IMR-90 (cell line): Measurements from ENCODE around the gene SCLY. TPM values are rescaled to one million over a fixed set of nuclear protein-coding genes. Genes with fewer than 3 reads are reported as not detected.

ENCODE experiments used
- ATAC-seq: fragments of 200-7000 bp; cut with Tn5 transposase; 2 replicates; pipeline ENCODE4 v1.9.1; 2020; ENCODE audit warnings: low read depth, mild to moderate bottlenecking, moderate library complexity
- BruUV-seq: library from RNA; stranded (reverse); fragments of 400-500 nt; replicated peaks from 2 replicates; lab custom pipeline; 2021; lab: Mats Ljungman, UMichigan
- CTCF ChIA-PET: fragments of 300-600 bp; formaldehyde crosslinking; extraction: SDS; loops from one replicate; lab custom pipeline; 2021; ENCODE audit warnings: antibody characterized with exemption; lab: Yijun Ruan, JAX
- POLR2A ChIA-PET: fragments of 300-600 bp; sonication (Branson Sonifier 250); formaldehyde crosslinking; loops from one replicate; lab custom pipeline; 2022; ENCODE audit warnings: antibody characterized with exemption; ENCODE audit not compliant: unreplicated experiment; lab: Charles Lee
- DNase-seq: peaks from one replicate; pipeline ENCODE4 v3.0.0; 2013
- H2AFZ ChIP-seq: replicated peaks from 2 replicates; pipeline ENCODE3; 2013; ENCODE audit warnings: low read length, mild to moderate bottlenecking; ENCODE audit not compliant: poor library complexity
- H2AK5ac ChIP-seq: 2 replicates; pipeline ENCODE4 v1.6.1; 2013; ENCODE audit warnings: low read depth, low read length, inconsistent platforms
- H2AK9ac ChIP-seq: replicated peaks from 2 replicates; pipeline ENCODE3; 2013; ENCODE audit warnings: mild to moderate bottlenecking, low read depth, low read length, moderate library complexity; ENCODE audit not compliant: poor library complexity
- H2BK120ac ChIP-seq: 2 replicates; pipeline ENCODE4 v1.6.1; 2013; ENCODE audit warnings: low read depth, low read length, inconsistent platforms
- H2BK15ac ChIP-seq: 3 replicates; pipeline ENCODE4 v1.6.1; 2013; ENCODE audit warnings: low read depth, low read length, inconsistent platforms
- H2BK20ac ChIP-seq: 2 replicates; pipeline ENCODE4 v1.6.1; 2013; ENCODE audit warnings: low read depth, mild to moderate bottlenecking, inconsistent platforms, low read length, moderate library complexity
- H2BK5ac ChIP-seq: 2 replicates; pipeline ENCODE4 v1.6.1; 2013; ENCODE audit warnings: mild to moderate bottlenecking, low read depth, low read length, inconsistent platforms; ENCODE audit not compliant: poor library complexity, severe bottlenecking
- H3K14ac ChIP-seq: replicated peaks from 2 replicates; pipeline ENCODE4 v1.6.1; 2013; ENCODE audit warnings: low read depth, low read length, inconsistent platforms
- H3K18ac ChIP-seq: 2 replicates; pipeline ENCODE4 v1.6.1; 2013; ENCODE audit warnings: low read depth, low read length, control low read depth
- H3K23ac ChIP-seq: 2 replicates; pipeline ENCODE4 v1.6.1; 2013; ENCODE audit warnings: low read depth, low read length, inconsistent platforms
- H3K27ac ChIP-seq: 2 replicates; pipeline ENCODE4 v1.5.1; 2013; ENCODE audit warnings: mild to moderate bottlenecking, control low read depth, low read length; ENCODE audit not compliant: insufficient read depth
- H3K27me3 ChIP-seq: 2 replicates; pipeline ENCODE4 v1.6.1; 2013; ENCODE audit warnings: low read length; ENCODE audit not compliant: control insufficient read depth, insufficient read depth
- H3K36me3 ChIP-seq: 2 replicates; pipeline ENCODE4 v1.6.1; 2013; ENCODE audit warnings: low read length, mixed read lengths; ENCODE audit not compliant: control insufficient read depth, insufficient read depth
- H3K4ac ChIP-seq: 2 replicates; pipeline ENCODE4 v1.6.1; 2013; ENCODE audit warnings: low read depth, low read length, inconsistent platforms
- H3K4me1 ChIP-seq: 2 replicates; pipeline ENCODE4 v1.6.1; 2013; ENCODE audit warnings: low read length, mixed read lengths; ENCODE audit not compliant: control insufficient read depth, insufficient read depth
- H3K4me2 ChIP-seq: 2 replicates; pipeline ENCODE4 v1.6.1; 2013; ENCODE audit warnings: low read depth, mild to moderate bottlenecking, control low read depth, low read length, moderate library complexity
- H3K4me3 ChIP-seq: 2 replicates; pipeline ENCODE4 v1.5.1; 2013; ENCODE audit warnings: low read depth, mild to moderate bottlenecking, control low read depth, low read length, moderate library complexity; ENCODE audit not compliant: insufficient read depth
- H3K56ac ChIP-seq: 2 replicates; pipeline ENCODE4 v1.6.1; 2013; ENCODE audit warnings: low read length, inconsistent platforms; ENCODE audit not compliant: insufficient read depth; ENCODE audit errors: extremely low read depth
- H3K79me1 ChIP-seq, 2 experiments: 2 replicates each; pipeline ENCODE4 v1.6.1; 2013; ENCODE audit warnings: low read length in 2 of 2, inconsistent platforms in 1 of 2, low read depth in 1 of 2
- H3K9ac ChIP-seq: 2 replicates; pipeline ENCODE4 v1.6.1; 2013; ENCODE audit warnings: low read depth, low read length, control low read depth
- H3K9me1 ChIP-seq: 2 replicates; pipeline ENCODE4 v1.6.1; 2013; ENCODE audit warnings: low read length, inconsistent platforms; ENCODE audit not compliant: insufficient read depth
- H3K9me3 ChIP-seq: 2 replicates; pipeline ENCODE4 v1.6.1; 2013; ENCODE audit warnings: low read length; ENCODE audit not compliant: control insufficient read depth, insufficient read depth
- H4K20me1 ChIP-seq: 2 replicates; pipeline ENCODE4 v1.6.1; 2013; ENCODE audit warnings: low read length, inconsistent platforms; ENCODE audit not compliant: insufficient read depth
- H4K5ac ChIP-seq: 2 replicates; pipeline ENCODE4 v1.6.1; 2013; ENCODE audit warnings: mild to moderate bottlenecking, low read depth, low read length, control low read depth
- H4K8ac ChIP-seq, 2 experiments: 2 replicates each; pipeline ENCODE4 v1.6.1; 2013; ENCODE audit warnings: low read depth in 2 of 2, low read length in 2 of 2, control low read depth in 1 of 2, inconsistent platforms in 1 of 2
- H4K91ac ChIP-seq: 2 replicates; pipeline ENCODE4 v1.6.1; 2013; ENCODE audit warnings: low read depth, low read length, inconsistent platforms; ENCODE audit not compliant: insufficient read depth
- CEBPB ChIP-seq: IDR thresholded peaks from 2 replicates; pipeline ENCODE4 v1.6.1; 2012; ENCODE audit warnings: low read depth, low read length, improper control_type of control experiment
- MXI1 ChIP-seq: IDR thresholded peaks from 2 replicates; pipeline ENCODE4 v1.6.1; 2012; ENCODE audit warnings: low read depth, mild to moderate bottlenecking, low read length, moderate library complexity, borderline replicate concordance
- RFX5 ChIP-seq: IDR thresholded peaks from 2 replicates; pipeline ENCODE4 v1.8.0; 2012; ENCODE audit warnings: low read depth, mild to moderate bottlenecking, low read length, moderate library complexity
- SMC3 ChIP-seq: fragments of 150-350 bp; IDR thresholded peaks from 2 replicates; pipeline ENCODE4 v1.6.1; 2016; ENCODE audit warnings: low read depth, mild to moderate bottlenecking, antibody characterized with exemption, low read length, moderate library complexity
- WGBS, 2 experiments: methylation state at CpG; one replicate each; pipeline versions ENCODE4 v1.1.5 to v1.1.7; 2013; ENCODE audit warnings: missing lambda C conversion rate in 2 of 2; ENCODE audit not compliant: insufficient read length in 1 of 2; ENCODE audit errors: extremely low coverage in 2 of 2; 5-methylcytosine and 5-hydroxymethylcytosine counted together
- dilution Hi-C: fragments of 300-500 bp; cut with HindIII; formaldehyde crosslinking; loops from one replicate; pipeline ENCODE4 v1.14.3; 2018; ENCODE audit warnings: low sequenced_read_pairs; ENCODE audit not compliant: unreplicated experiment
- in situ Hi-C: fragments of 300-500 bp; cut with MboI; formaldehyde crosslinking; loops from 3 replicates; pipeline ENCODE4 v1.14.3; 2019; ENCODE audit warnings: low sequenced_read_pairs, inconsistent platforms, mixed read lengths
- intact Hi-C: fragments of 100-400 bp; cut with micrococcal nuclease; formaldehyde crosslinking; loops from 2 replicates; pipeline ENCODE4 v1.10.0; 2022
- polyA plus RNA-seq, 3 experiments: library from polyadenylated mRNA; depleted of rRNA; stranded (reverse); fragments of >200 nt; gene quantifications; 2 replicates each; pipeline ENCODE4 v1.2.3, GENCODE V29; 2012; ENCODE audit warnings: low replicate concordance in 1 of 3
- total RNA-seq: library from RNA; depleted of rRNA; stranded (reverse); fragments of >200 nt; gene quantifications from 2 replicates; pipeline ENCODE4 v1.2.3, GENCODE V29; 2012

The SCLY gene
- total and polyA plus RNA-seq, 2 of the 4 experiments (the other 2 are of a cell fraction): 8.6 to 10.5 TPM

- no peaks in the 10 kb centered on the region for H3K27me3 ChIP-seq
- no peak for DNase-seq
- no peak overlapping the region for H3K27ac ChIP-seq
- peaks cover 9% of the 10 kb centered on the region for H3K9me1 ChIP-seq
- no peak overlapping the region for H3K4me2 ChIP-seq
- H3K36me3 ChIP-seq: peaks cover 52% of the 10 kb centered on the region
- H2BK15ac ChIP-seq: no peak overlapping the region
- in situ Hi-C loops: no loop called here
- no peak overlapping the region for H2BK5ac ChIP-seq
- no peak overlapping the region for H3K4ac ChIP-seq
- no peak overlapping the region for H2BK20ac ChIP-seq
- BruUV-seq: no TSS peak
- H2AK5ac ChIP-seq: no peak overlapping the region
- H3K14ac ChIP-seq: no peak overlapping the region
- no peak overlapping the region for H3K56ac ChIP-seq
- intact Hi-C loops: no loop called here
- no peak overlapping the region for H2AFZ ChIP-seq
- ATAC-seq: no peak
- H3K9me3 ChIP-seq: no peaks in the 10 kb centered on the region
- dilution Hi-C loops: no loop called here
- TF ChIP-seq MXI1: no peak
- no peak for TF ChIP-seq RFX5
- TF ChIP-seq SMC3: no peak
- TF ChIP-seq CEBPB: no peak
- ChIA-PET POLR2A (no interaction called here), CTCF (no interaction called here)
- WGBS, 2 experiments: 100% methylated on average over 1 of the region's 8 CpGs; no CpG with 5 or more reads in 1 of the 2 experiments
- no peak overlapping the region for H4K91ac ChIP-seq
- H3K9ac ChIP-seq: no peak overlapping the region
- peaks cover 0 to 7% of the 10 kb centered on the region in 2 experiments; a peak in 1 of 4 replicates for H3K79me1 ChIP-seq
- no peak overlapping the region for H3K18ac ChIP-seq
- H3K23ac ChIP-seq: no peak overlapping the region
- no peak overlapping the region for H2BK120ac ChIP-seq
- no peaks in the 10 kb centered on the region for H3K4me1 ChIP-seq
- no peak overlapping the region for H2AK9ac ChIP-seq
- no peak overlapping the region for H4K5ac ChIP-seq
- H3K4me3 ChIP-seq: no peak overlapping the region
- H4K8ac ChIP-seq: no peak overlapping the region
- no peaks in the 10 kb centered on the region for H4K20me1 ChIP-seq
Measured at GRCh38 chr2:238038203-238038602, 22.6 kb upstream of the SCLY start.
